ENCODE data around the gene NOL4L.

Gene NOL4L

DNA sequence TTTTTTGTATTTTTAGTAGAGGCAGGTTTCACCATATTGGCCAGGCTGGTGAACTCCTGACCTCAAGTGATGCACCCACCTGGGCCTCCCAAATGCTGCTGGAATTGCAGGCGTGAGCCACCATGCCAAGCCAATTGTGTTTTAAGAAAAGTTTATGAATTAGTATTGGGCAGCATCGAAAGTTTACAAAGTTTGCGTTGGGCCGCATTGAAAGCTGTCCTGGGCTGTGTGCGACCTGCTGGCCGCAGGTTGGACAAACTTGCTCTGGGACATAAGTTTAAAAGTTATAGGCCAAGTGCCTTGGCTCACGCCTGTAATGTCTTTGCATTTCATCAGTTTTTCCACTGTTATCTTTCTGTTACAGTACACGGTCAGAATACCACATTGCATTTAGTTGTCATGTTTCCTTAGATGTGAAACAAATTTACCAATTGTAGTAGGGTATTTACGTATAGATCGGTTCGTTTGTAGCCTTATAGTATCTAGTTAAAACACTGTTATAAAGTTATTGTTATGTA, 187.5 kb downstream of the NOL4L start:
- peak; percentile 84 for DNase-seq

DNA sequence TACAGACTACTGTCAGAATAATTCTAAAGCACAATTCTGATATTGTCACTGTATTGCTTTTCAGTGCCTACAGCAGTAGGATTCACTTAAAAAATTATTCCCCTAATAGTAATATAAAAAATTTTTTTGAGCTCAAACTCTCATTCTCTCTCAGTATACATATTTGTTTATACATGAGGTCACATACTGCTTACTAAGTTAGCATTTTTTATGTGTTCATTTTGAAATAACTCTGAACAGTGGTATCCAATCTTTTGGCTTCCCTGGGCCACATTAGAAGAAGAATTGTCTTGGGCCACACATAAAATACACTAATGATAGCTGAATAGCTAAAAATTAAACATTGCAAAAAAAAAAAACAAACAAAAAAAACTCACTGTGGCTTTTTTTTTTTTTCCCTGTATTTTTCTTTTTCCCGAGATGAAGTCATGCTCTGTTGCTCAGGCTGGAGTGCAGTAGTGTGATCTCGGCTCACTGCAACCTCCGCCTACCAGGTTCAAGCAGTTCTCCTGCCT, 188.4 kb downstream of the NOL4L start:
- no peak for DNase-seq

DNA sequence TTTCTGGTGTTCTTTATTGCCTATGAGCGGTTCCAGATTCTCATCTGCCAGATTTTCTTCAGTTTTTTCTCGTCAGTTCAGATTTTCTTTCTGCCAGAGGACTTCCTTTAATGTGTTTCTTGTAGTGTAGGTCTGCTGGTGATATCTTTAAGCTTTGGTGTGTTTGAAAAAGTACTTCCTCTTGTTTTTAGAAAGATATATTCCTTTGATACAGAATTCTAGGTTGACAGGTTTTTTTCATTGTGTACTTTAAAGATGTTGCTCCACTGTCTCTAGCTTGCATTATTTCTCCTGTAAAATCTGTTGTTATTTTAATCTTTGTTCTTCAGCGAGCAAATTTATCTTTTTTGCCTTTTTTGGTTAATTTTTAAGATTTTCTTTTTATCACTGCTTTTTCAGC, 190.1 kb downstream of the NOL4L start:
- DNase-seq = peak; percentile 46
